Caki2 (cell line): ENCODE measurements around the gene GPLD1. TPM values are rescaled to one million over a fixed set of nuclear protein-coding genes. Genes with fewer than 3 reads are reported as not detected.
"Not testable (repeated sequence)": the region's sequence is repeated elsewhere in the genome, so short reads cannot be mapped to it uniquely, and the experiment has no call there.

ENCODE experiments used
- DNase-seq: peaks from one replicate; pipeline ENCODE4 v3.0.0-alpha.2; 2015; ENCODE audit warnings: low read depth
- in situ Hi-C: cut with HindIII; loops from 2 replicates; pipeline ENCODE4 v1.10.0; 2016; ENCODE audit warnings: low sequenced_read_pairs, low pct_unique_long_range_greater_than_20kb, mixed read lengths
- total RNA-seq: library from RNA; depleted of rRNA; stranded (reverse); fragments of >200 nt; shearing (Covaris generic); gene quantifications from 2 replicates; pipeline ENCODE4 v1.2.3, GENCODE V29; 2014; ENCODE audit warnings: low replicate concordance; rRNA removed

The GPLD1 gene, protein sequence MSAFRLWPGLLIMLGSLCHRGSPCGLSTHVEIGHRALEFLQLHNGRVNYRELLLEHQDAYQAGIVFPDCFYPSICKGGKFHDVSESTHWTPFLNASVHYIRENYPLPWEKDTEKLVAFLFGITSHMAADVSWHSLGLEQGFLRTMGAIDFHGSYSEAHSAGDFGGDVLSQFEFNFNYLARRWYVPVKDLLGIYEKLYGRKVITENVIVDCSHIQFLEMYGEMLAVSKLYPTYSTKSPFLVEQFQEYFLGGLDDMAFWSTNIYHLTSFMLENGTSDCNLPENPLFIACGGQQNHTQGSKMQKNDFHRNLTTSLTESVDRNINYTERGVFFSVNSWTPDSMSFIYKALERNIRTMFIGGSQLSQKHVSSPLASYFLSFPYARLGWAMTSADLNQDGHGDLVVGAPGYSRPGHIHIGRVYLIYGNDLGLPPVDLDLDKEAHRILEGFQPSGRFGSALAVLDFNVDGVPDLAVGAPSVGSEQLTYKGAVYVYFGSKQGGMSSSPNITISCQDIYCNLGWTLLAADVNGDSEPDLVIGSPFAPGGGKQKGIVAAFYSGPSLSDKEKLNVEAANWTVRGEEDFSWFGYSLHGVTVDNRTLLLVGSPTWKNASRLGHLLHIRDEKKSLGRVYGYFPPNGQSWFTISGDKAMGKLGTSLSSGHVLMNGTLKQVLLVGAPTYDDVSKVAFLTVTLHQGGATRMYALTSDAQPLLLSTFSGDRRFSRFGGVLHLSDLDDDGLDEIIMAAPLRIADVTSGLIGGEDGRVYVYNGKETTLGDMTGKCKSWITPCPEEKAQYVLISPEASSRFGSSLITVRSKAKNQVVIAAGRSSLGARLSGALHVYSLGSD
- 1.3 and 4.9 TPM in 2 replicates for total RNA-seq

DNA sequence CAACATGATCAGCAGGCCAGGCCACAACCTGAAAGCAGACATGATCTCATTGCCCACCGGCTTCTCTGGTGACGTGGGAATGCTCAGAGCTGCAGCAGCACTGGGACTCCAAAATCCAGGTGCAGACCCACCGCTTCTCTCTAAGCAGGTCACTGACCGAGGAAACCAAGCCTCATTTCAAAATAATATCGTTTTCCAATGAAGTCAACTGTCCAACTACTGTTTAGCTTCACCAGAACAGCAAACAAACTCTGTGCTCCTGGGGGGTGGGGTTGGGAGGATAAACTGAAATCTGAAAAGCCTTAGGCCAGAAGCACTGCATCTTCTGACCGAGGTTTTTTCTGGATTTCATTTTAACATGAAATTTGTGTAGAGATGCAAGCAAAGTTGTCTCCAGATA, at the start of gene GPLD1:
Gene GPLD1 (minus strand): TSS at position 109 of the 400 bp plus-strand sequence. CDS start 67 bp downstream, at position 42.
- in situ Hi-C loops: no loop called here
- no peak for DNase-seq

DNA sequence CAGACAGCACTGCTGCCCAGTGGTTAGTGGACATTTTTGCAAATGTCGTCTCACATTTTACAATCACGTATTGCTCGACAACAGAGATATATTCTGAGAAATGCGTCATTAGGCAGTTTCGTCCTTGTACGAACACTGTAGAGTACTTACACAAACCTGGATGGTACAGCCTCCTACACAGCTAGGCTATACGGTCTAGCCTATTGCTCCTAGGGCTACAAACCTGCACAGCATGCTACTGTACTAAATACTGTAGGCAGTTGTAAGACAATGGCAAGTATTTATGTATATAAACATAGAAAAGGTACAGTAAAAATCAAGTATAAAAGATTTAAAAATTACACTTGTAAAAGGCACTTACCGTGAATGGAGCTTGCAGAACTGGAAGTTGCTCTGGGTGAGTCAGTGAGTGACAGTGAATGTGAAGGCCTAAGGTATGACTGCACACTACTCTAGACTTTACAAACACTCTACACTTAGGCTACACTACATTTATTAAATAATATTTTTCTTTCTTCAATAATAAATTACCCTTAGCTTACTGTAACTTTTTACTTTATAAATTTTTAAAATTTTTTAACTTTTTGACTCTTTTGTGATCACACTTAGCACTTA, 48.5 kb upstream of the GPLD1 start:
- in situ Hi-C loops: no loop called here
- no peak for DNase-seq

DNA sequence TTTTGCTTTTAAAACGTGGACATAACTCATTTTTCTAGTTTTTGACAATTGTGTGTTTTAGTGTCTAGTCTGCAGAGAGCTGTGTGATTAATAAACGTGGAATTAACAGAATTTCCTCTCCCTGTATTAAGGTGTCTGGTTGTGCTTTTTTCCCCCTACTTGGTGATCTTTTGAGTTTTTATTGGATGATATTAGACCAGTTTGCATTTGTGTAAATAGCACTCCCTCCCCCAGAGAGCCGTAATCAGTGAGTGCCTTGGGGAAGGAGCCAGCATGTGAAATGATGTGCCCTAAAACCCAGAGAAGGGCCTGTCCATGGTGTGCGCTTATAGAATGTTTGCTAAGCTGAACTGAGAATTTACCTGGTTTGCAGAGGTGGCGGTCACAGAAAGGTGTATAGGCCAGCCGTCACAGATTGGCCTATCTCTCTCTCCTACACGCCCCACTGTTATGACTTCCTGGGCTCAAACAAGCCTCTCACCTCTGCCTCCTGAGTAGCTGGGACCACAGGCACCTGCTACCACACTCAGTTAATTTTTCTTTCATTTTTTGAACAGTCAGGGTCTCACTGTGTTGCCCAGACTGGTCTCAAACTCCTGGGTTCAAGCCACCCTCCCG, 47.8 kb upstream of the GPLD1 start:
- no peak for DNase-seq
- in situ Hi-C loops: no loop called here

DNA sequence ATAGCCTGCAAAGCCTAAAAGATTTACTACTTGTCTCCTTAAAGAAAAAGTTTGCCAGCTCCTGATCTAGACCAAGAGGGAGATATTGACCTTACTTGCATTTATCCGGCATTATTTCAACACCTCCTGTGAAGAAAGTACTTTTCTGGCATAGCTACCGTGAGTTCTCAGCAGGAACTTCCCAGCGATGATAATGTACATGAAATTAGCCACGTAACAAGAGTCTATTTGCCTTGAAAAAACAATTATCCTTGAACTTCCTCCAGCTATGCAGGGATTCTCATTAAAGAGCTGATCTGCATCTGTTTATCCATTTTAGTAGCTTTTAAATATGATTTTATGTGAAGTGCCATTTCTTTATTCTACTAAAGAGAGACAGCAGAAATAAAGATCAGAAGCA, 47.1 kb upstream of the GPLD1 start:
- DNase-seq: no peak
- in situ Hi-C loops: no loop called here

DNA sequence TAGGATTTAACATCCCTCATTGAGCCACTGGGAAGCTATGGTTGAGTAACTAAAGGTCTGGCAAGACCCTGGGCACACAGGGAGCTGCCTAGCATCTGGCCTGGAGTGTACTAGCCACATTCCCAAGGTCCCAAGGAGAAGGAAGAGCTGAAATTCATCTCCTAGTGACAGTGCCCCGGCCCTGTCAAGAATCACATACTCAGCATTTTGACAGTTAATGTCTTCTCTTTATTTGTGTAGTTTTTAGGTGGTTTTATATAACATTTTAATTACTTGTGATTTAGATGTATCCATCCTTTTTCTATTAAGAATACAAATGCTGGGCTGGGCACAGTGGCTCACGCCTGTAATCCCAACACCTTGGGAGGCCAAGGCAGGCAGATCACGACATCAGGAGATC, 45.8 kb upstream of the GPLD1 start:
- in situ Hi-C loops: no loop called here
- no peak for DNase-seq

DNA sequence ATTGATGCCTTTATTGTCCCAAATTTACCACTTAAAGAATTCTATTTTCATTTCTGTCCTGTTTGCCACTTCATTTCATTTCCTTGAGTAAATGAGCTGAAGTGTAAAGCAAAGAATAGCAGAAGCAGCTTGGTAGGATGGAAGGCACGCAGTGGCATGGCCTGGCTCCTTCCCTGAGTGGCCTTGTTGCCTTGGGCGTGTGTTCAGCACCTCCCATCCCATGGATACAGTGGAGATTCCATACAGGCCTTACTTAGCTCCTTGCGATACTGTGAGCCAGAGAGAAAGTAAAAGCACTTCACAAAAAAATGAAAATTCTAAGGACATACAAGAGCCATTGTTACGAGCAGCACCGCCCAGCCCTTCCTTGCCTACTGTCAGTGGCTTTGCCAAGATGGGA, 45.0 kb upstream of the GPLD1 start:
- in situ Hi-C loops: no loop called here
- no peak for DNase-seq

DNA sequence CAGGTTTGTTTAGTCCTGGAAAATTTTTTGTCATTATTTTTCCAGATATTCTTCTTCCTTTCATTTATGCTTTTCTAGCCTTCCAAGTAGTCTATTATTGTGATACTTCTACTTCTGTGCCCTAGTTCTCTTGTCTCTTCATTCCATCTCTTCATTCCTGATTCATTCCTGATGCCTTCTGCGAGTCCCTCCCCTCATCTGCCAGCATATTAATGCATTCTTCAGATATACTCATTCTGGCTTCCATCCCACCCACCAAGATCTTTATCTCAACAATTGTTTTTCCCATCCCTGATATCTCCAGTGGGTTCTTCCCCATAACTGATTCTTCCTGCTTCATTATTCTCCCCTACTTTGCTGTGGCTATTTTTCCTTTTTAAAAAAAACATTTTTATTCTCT, 40.6 kb upstream of the GPLD1 start:
- no peak for DNase-seq
- in situ Hi-C loops: no loop called here

DNA sequence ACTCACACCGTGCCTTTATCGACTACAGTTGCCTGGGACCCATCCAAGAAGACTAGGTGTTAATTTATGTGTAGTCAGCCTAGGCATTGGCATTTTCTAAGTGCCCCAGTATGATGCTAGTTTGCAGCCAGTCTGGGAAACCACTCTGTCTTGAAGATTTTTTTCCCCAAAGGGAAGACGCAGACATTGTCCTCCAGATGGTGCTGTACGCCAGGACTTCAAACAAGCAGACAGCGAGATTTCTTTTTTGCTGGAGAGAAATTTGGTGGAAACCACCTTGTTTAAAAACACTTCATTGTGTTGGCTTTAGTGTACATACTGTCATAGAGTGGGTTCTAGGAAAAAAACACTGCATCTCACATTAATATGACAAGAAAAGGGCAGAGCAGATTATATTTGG, 35.4 kb upstream of the GPLD1 start:
- in situ Hi-C loops: no loop called here
- peak; percentile 60 for DNase-seq

DNA sequence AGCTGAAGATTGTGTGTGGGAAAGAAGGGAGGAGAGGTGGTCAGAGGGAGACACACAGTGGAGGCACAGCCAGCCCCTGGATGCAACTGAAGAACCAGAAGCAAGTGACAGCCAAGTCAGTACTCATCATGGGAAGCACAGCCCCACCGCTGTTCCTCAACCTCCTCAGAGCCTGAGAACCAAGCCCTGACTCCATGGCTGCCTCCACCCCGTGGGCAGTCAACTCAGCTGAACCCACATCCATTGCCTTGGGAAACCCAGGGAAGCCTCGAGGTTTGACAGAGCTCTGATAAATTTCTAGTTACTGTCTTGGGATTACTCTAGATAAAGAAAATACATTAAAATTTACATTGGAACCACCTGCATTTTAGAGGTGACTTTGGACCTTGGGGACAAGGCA, 35.0 kb upstream of the GPLD1 start:
- in situ Hi-C loops: no loop called here
- DNase-seq: no peak

DNA sequence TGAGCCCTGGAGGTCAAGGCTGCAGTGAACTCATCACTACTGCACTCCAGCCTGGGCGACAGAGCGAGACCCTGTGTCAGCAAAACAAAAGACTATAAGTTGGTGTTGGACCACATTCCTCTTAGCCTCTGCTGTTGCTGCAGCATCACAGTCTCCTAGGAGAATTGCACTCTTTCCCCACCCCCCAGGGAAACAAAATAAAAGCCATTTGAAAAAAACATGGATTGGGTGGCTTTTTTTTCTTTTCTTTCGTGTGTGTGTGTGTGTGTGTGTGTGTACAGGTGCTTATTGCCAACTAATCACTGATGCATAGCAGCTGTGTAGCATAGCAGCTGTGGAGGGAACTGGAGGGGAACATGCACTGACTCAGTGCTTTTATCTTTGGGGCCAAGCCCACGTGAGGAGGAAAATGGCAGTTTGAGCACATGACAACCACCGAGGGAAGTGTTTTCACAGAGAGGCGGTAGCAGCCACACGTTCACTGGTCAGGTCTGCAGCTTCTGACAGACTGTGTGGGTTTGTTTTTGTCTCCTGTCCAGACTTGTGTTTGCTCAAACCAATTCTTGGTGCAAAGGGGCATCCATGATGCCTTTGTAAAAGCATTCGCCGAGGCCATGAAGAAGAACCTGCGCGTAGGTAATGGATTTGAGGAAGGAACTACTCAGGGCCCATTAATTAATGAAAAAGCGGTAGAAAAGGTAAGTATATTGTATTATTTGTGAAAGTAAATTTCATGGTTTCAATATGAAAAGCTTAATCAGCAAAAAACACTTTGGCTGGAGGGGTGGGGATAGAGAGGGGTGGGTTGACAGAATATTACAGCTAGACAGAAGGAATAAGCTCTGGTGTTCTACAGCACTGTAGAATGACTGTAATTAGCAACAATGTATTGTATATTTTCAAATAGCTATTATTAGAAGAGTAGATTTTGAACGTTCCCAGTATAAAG, 33.1 kb upstream of the GPLD1 start:
- DNase-seq: peak; percentile 100
- in situ Hi-C loops: no loop called here

DNA sequence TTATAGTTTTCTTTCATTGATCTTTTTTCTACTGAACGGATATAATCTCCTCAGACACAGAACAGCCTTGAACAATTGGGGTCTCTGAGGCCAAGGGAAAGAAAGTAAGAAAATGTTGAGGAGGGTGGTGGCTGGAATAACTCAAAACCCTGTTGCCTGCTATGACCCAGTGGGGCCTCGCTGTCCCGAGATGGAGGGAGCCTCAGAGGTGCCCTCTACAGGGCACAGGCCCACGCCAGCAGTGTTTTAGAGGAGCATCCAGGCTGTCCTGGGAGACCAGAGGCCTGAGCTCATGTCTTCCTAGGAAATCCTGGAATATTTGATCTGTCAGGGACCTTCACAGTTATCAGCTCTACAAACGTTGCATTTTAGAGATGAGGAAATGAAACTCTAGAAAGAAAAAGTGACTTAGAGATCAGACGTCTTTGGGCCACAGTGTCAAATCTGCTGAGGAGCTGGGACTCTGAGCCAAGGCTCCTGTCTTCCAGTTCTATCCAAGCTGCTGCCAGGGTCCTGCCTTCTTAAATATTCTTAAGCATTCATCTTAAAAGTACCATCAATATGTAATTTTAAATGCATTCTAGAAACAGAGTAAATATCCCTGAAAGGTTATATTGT, 31.7 kb upstream of the GPLD1 start:
- in situ Hi-C loops: no loop called here
- peak; percentile 49 for DNase-seq

DNA sequence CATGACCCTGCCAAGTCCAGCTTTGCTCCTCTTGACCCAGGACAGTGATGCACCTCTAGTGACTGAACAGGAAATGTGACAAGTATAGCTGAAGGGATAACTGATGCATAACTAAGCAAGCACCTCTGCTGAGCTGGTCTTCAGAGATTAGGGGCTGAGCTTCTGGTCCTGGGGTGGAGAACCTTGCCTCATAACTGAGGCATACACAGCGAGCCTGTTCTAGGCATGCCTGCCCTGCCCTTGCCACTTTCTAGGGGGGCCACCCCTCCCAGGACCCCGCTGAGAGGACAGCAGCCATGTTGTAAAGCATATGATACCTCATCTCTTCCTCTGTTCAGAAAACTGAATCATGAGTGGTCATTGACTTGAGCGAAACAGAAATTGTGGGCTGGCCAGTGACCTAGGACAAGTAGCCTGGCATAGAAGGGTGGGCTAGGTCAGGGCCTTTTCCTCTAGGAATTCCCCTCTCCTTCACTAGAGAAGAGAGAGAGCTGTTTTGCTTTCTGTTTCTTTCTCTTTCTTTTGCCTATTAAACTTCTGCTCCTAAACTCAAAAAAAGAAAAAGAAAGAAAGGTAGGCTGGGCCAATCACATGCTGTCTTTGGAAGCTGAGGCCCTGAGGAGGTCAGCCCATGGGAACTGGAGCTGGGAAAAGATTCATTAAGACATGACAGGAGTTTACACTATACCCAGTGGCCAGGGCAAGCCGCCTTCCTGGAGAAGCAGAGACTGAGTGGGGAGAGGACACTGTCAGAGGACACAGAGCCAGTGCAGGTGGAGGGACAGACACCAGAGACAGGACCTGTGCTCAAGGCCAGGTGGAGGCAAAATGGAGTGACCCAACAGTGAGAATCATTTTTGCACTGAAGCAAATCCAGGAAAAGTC, 28.5 kb upstream of the GPLD1 start:
- in situ Hi-C loops: no loop called here

DNA sequence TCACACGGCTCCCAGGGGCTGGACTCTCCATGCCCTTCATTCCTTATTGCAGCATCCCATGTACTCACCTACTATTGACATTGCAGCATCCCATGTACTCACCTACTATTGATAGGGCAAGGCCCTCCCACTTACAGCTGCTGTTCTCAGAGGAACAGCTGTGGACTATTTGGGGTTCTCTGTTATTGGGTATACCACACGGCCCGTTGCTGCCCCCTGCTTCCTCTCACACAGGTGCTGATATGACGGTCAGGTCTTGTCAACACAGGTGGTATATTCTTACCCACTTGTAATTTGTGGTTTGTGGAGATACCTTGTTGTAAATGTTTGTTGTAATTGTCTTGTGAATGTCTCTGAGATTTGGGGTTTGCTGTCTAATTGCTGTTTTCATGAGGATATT, 24.2 kb upstream of the GPLD1 start:
- no peak for DNase-seq
- in situ Hi-C loops: no loop called here

More for the DNA sequence above, 28.5 kb upstream of the GPLD1 start:
- DNase-seq: peak; percentile 77

DNA sequence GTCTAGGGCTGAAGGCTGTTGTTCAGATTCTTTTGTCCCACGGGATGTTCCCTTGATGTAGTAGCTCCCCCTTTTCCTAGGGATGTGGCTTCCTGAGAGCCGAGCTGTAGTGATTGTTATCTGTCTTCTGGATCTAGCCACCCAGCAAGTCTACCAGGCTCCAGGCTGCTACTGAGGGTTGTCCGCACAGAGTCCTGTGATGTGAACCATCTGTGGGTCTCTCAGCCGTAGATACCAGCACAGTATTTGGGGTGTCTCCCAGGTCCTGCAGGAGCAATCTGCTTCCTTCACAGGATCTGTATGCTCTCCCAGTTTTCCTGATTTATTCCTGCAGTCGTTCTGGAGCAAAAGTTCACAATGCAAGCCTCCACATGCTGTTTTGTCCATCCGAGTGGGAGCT, 22.6 kb upstream of the GPLD1 start:
- in situ Hi-C loops, DNase-seq: not testable (repeated sequence)

DNA sequence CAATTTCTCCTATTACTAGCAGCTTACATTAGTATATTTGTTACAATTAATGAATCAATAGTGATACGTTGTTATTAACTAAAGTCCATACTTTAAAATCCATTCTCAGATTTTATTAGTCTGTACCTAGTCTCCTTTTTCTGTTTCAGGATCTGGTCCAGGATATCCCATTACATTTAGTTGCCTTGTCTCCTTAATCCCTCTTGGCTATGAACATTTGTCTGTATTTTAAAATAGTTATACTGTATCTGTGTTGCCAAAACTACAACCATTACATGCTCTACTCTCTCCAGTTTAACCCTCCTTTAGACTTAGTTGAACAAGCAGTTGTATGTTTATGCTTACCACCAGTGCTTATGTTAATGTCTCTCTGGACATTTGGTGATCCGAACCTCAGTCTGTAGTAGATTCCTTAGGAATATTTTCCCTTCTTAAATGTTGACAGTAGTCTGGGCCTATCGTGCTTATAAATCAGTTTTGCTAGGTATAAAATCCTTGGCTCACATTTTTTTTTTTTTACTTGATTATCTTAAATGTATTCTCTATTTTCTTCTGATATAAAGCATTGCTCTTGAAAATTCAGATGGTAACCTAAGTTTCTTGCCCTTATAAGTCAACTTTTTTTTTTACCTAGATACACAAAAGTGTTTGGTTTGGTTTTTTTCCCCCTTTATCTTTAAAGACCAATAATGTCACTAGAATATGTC, 17.6 kb upstream of the GPLD1 start:
- no peak for DNase-seq
- in situ Hi-C loops: no loop called here
